Esophagus muscularis mucosa (tissue), 4 donors: ENCODE data around the gene PATL2.

Experiments
- CTCF ChIP-seq, 3 experiments: fragments of 200-600 bp in 2 of 3; fragments of 450-650 bp in 1 of 3; sonication (generic) in 2 of 3; IDR thresholded peaks; one replicate each; pipeline ENCODE4 v1.5.1; 2017 to 2019; ENCODE audit warnings: antibody characterized with exemption in 3 of 3, mild to moderate bottlenecking in 2 of 3, moderate library complexity in 1 of 3
- EP300 ChIP-seq: sonication (generic); formaldehyde crosslinking; IDR thresholded peaks from one replicate; pipeline ENCODE4 v1.6.1; 2017; ENCODE audit warnings: antibody characterized with exemption
- POLR2A ChIP-seq: fragments of 450-650 bp; IDR thresholded peaks from one replicate; pipeline ENCODE4 v1.6.1; 2017; ENCODE audit warnings: antibody characterized with exemption, moderate library complexity, mild to moderate bottlenecking, low read depth
- POLR2AphosphoS5 ChIP-seq, 2 donors: sonication (generic); formaldehyde crosslinking; IDR thresholded peaks; one replicate each; pipeline ENCODE4 v1.6.1; 2017; ENCODE audit warnings: antibody characterized with exemption in 2 of 2

- no peak for TF ChIP-seq EP300
- no peak for TF ChIP-seq CTCF (IDR thresholded peaks at IDR 0.05)
- TF ChIP-seq POLR2AphosphoS5 (IDR thresholded peaks at IDR 0.05), result no peak
- TF ChIP-seq POLR2A, result no peak
These were observed 7.2 kb upstream of the PATL2 start for GRCh38 chr15:44718180-44718926.
